Measurements from ENCODE around the gene VRK1. TPM values are rescaled to one million over a fixed set of nuclear protein-coding genes. Genes with fewer than 3 reads are reported as not detected.

VRK1 gene
- polyA plus RNA-seq, 1 experiment: 8.3 TPM

DNA sequence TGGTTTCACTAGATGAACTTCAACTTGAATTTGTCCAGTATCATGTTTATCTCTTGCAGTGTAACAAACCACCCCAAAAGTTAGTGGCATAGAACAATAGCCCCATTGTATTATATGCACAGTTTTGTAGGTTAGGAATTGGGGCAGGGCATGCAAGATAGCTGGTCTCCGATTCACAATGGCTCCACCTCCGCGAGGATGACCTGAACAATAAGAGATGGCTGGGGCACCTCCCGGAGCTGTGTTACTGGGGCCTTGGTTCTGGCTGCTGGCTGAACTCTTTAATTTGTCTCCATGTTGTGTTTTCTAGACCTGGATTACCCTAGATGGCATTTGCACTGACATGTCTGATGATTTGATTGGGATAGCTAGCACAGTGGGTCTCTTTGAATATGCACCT lies 20.4 kb upstream of the VRK1 start:
- Histone ChIP-seq H3K9me3 (ENCODE audit: control insufficient read depth, insufficient read depth, low read length) (no peaks in the 10 kb centered on the region), H3K27me3 (ENCODE audit: control insufficient read depth, insufficient read depth, low read length) (no peaks in the 10 kb centered on the region), H3K4me3 (ENCODE audit: low read depth, low read length) (no peak overlapping the region), H3K27ac (ENCODE audit: low read depth, low read length) (no peak overlapping the region)
- ChIA-PET POLR2A (no interaction called here), CTCF (interaction anchor here (0.6 kb wide), 1 partner anchor 15 kb away, joined by 5 read pairs; no protein-coding TSS in a partner anchor)
- DNase-seq (ENCODE audit: low read depth, low spot score): no peak
- TF ChIP-seq, protein P1, sequence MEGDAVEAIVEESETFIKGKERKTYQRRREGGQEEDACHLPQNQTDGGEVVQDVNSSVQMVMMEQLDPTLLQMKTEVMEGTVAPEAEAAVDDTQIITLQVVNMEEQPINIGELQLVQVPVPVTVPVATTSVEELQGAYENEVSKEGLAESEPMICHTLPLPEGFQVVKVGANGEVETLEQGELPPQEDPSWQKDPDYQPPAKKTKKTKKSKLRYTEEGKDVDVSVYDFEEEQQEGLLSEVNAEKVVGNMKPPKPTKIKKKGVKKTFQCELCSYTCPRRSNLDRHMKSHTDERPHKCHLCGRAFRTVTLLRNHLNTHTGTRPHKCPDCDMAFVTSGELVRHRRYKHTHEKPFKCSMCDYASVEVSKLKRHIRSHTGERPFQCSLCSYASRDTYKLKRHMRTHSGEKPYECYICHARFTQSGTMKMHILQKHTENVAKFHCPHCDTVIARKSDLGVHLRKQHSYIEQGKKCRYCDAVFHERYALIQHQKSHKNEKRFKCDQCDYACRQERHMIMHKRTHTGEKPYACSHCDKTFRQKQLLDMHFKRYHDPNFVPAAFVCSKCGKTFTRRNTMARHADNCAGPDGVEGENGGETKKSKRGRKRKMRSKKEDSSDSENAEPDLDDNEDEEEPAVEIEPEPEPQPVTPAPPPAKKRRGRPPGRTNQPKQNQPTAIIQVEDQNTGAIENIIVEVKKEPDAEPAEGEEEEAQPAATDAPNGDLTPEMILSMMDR (IDR thresholded peaks at IDR 0.05; ENCODE audit: low read depth, low read length): no peak

DNA sequence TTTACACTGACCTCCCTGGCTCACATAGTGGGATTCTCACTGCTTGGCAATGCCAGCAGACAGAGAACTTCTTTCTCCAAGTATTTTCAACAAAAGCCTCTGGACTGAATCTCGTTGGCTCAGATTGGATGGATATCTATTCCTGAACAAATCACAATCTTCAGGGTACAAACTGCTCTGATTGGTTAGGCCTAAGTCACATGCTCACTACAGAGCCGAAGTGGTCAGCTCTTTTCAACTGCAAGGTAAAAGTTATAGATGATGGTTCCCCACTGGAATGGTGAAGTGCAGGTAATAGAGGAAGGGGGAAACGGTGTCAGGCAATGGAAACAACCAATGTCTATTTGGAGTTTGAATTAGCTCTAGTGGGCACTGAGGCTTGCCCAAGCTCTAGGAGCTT lies 16.7 kb upstream of the VRK1 start:
- TF ChIP-seq, protein P1 (IDR thresholded peaks at IDR 0.05; ENCODE audit: low read depth, low read length): no peak
- Histone ChIP-seq H3K4me3 (ENCODE audit: low read depth, low read length) (no peak overlapping the region), H3K27me3 (ENCODE audit: control insufficient read depth, insufficient read depth, low read length) (no peaks in the 10 kb centered on the region), H3K9me3 (ENCODE audit: control insufficient read depth, insufficient read depth, low read length) (no peaks in the 10 kb centered on the region), H3K27ac (ENCODE audit: low read depth, low read length) (no peak overlapping the region)
- no peak for DNase-seq (ENCODE audit: low read depth, low spot score)
- ChIA-PET CTCF (no interaction called here), POLR2A (no interaction called here)

DNA sequence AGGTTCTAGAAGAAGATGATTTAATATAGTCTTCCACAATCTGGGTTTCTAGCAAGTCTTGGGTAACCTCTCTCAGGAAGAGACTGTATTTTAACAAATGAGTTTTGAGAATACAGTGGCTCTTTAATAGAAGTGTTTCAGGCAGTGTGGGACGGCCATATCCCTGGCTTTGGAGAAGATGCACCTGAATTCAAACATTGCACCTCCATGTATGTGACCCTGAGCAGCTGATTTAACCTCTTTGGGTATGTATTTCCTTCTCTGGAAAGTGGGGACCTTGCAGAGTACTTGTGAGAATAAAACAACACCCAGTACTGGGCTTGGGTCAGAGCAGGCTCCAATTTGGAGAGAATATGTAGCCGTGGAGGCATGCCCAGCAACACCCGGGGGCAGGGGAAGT lies 15.8 kb upstream of the VRK1 start:
- Histone ChIP-seq H3K9me3 (ENCODE audit: control insufficient read depth, insufficient read depth, low read length) (no peaks in the 10 kb centered on the region), H3K4me3 (ENCODE audit: low read depth, low read length) (no peak overlapping the region), H3K27ac (ENCODE audit: low read depth, low read length) (no peak overlapping the region), H3K27me3 (ENCODE audit: control insufficient read depth, insufficient read depth, low read length) (no peaks in the 10 kb centered on the region)
- DNase-seq (ENCODE audit: low read depth, low spot score): no peak
- ChIA-PET POLR2A (no interaction called here), CTCF (no interaction called here)
- TF ChIP-seq, protein P1 (IDR thresholded peaks at IDR 0.05; ENCODE audit: low read depth, low read length): no peak

DNA sequence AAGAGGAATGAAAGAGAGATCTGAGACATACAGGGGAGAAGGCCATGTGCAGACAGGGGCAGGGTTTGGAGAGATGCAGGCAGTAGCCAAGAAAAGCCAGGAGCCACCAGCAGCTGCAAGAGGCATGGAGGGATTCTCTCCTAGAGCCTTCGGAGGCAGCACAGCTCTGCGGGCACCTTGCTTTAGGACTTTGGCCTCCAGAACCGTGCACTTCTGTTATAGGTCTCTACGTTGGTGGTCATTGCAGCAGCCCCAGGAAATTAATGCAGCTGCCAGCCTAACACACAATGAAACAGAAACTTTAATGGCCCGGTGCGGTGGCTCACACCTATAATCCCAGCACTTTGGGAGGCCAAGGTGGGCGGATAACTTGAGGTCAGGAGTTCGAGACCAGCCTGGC lies 14.7 kb upstream of the VRK1 start:
- Histone ChIP-seq H3K4me3 (ENCODE audit: low read depth, low read length) (no peak overlapping the region), H3K27ac (ENCODE audit: low read depth, low read length) (no peak overlapping the region), H3K9me3 (ENCODE audit: control insufficient read depth, insufficient read depth, low read length) (no peaks in the 10 kb centered on the region), H3K27me3 (ENCODE audit: control insufficient read depth, insufficient read depth, low read length) (no peaks in the 10 kb centered on the region)
- CTCF ChIA-PET: no interaction called here
- POLR2A ChIA-PET: no interaction called here
- TF ChIP-seq, protein P1 (IDR thresholded peaks at IDR 0.05; ENCODE audit: low read depth, low read length): no peak
- DNase-seq (ENCODE audit: low read depth, low spot score): no peak

DNA sequence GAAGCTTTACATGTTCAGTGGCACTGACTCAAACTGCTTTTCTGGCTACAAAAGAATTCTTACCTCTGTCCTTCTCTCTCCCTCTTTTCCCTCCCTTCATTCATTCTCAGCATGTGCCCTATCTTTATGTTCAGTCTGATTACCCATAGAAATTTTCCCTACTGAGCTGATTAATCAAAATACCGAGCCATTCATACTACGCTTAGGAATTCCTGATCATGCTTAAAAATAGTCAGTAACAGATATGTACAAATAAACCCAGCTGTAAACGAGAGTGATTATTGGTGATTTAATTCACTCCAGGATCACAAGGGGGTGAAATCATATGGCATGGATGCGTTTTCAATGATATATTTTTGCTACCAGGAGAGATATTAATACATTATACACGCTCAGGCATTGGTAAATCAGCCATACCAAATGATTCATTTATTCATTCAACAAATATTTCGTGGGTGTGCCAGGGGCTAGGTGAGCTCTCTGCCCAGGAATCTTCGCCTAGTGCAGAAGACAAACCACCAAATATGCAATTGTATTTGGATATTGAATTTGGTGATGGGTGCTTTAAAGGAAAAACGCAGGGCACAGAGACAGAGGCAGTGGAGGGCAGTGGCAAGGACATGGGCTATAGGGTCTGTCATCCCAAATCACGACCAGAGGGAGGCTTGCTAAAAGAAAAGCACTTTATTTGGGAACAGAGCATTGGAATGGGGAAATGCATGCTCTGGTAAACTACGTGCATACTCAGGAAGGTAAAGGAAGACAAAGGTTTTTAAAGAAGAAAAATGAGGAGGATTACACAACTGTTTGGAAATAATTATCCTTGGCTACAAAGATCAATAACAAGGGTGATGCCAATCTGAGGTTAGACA lies 13.9 kb upstream of the VRK1 start:
- H3K27ac ChIP-seq (ENCODE audit: low read depth, low read length): no peak overlapping the region
- H3K9me3 ChIP-seq (ENCODE audit: control insufficient read depth, insufficient read depth, low read length): no peaks in the 10 kb centered on the region
- H3K27me3 ChIP-seq (ENCODE audit: control insufficient read depth, insufficient read depth, low read length): no peaks in the 10 kb centered on the region
- no peak overlapping the region for H3K4me3 ChIP-seq (ENCODE audit: low read depth, low read length)
- POLR2A ChIA-PET: no interaction called here
- DNase-seq (ENCODE audit: low read depth, low spot score): no peak
- CTCF ChIA-PET: no interaction called here
- TF ChIP-seq, protein P1 (IDR thresholded peaks at IDR 0.05; ENCODE audit: low read depth, low read length): no peak

Data from AG04450 (cell line).